PC-3 (cell line): ENCODE data around the gene TEP1. TPM values are rescaled to one million over a fixed set of nuclear protein-coding genes. Genes with fewer than 3 reads are reported as not detected.
A peak's percentile ranks its signal among the peaks of the same experiment; 100 is the strongest.

Experiments used
- ATAC-seq: fragments of 200-7000 bp; cut with Tn5 transposase; 2 replicates; pipeline ENCODE4 v1.9.1; 2020; ENCODE audit warnings: mild to moderate bottlenecking, moderate library complexity
- BruUV-seq: library from RNA; stranded (reverse); fragments of 400-500 nt; replicated peaks from 2 replicates; lab custom pipeline; 2021; lab: Mats Ljungman, UMichigan
- CTCF ChIA-PET: fragments of 300-600 bp; sonication (Branson Sonifier 250); formaldehyde crosslinking; loops from one replicate; lab custom pipeline; 2022; ENCODE audit warnings: antibody characterized with exemption; lab: Charles Lee
- POLR2A ChIA-PET: fragments of 300-600 bp; sonication (Branson Sonifier 250); formaldehyde crosslinking; loops from one replicate; lab custom pipeline; 2022; ENCODE audit warnings: antibody characterized with exemption; ENCODE audit not compliant: unreplicated experiment; lab: Charles Lee
- DNase-seq: peaks from one replicate; pipeline ENCODE4 v3.0.0-alpha.2; 2015
- H2AFZ ChIP-seq: fragments of 300-600 bp; sonication (generic); 2 replicates; pipeline ENCODE4 v1.6.0; 2016; ENCODE audit warnings: antibody characterized with exemption, low read length
- H3F3A ChIP-seq: fragments of 300-600 bp; sonication (generic); one replicate; pipeline ENCODE4 v1.6.0; 2017; ENCODE audit warnings: antibody characterized with exemption, low read length, control low read depth, mild to moderate bottlenecking; ENCODE audit not compliant: unreplicated experiment
- H3K27ac ChIP-seq: fragments of 300-600 bp; sonication (generic); 2 replicates; pipeline ENCODE4 v1.5.1; 2016; ENCODE audit warnings: mild to moderate bottlenecking, low read length
- H3K27me3 ChIP-seq: fragments of 300-600 bp; sonication (generic); 2 replicates; pipeline ENCODE4 v1.6.1; 2016; ENCODE audit warnings: low read length, mixed read lengths
- H3K36me3 ChIP-seq: fragments of 300-600 bp; sonication (generic); 2 replicates; pipeline ENCODE4 v1.6.1; 2016; ENCODE audit warnings: low read depth, mixed run types, low read length, mixed read lengths
- H3K4me1 ChIP-seq: fragments of 300-600 bp; sonication (generic); 2 replicates; pipeline ENCODE4 v1.5.1; 2016; ENCODE audit warnings: low read length; ENCODE audit not compliant: insufficient read depth
- H3K4me2 ChIP-seq: fragments of 300-600 bp; sonication (generic); 2 replicates; pipeline ENCODE4 v1.6.0; 2016; ENCODE audit warnings: low read length
- H3K4me3 ChIP-seq: fragments of 300-600 bp; sonication (generic); 2 replicates; pipeline ENCODE4 v1.5.1; 2016; ENCODE audit warnings: mild to moderate bottlenecking, low read length, mixed read lengths
- H3K79me2 ChIP-seq: fragments of 300-600 bp; sonication (generic); 2 replicates; pipeline ENCODE4 v1.6.1; 2017; ENCODE audit warnings: low read length, mixed read lengths
- H3K9ac ChIP-seq: fragments of 300-600 bp; sonication (generic); 2 replicates; pipeline ENCODE4 v1.6.0; 2016; ENCODE audit warnings: mild to moderate bottlenecking, low read length
- H3K9me2 ChIP-seq: fragments of 300-600 bp; sonication (generic); replicated peaks from 2 replicates; pipeline ENCODE4 v1.6.1; 2016; ENCODE audit warnings: mixed run types, low read length, mixed read lengths
- H3K9me3 ChIP-seq: fragments of 300-600 bp; sonication (generic); 2 replicates; pipeline ENCODE4 v1.6.1; 2016; ENCODE audit warnings: low read length, mixed read lengths
- H4K20me1 ChIP-seq: fragments of 300-600 bp; sonication (generic); 2 replicates; pipeline ENCODE4 v1.6.1; 2016; ENCODE audit warnings: low read length, mixed read lengths
- CTCF ChIP-seq: fragments of 300-600 bp; sonication (generic); conservative IDR thresholded peaks from 2 replicates; pipeline ENCODE4 v1.5.1; 2017; ENCODE audit warnings: antibody characterized with exemption, low read depth, mild to moderate bottlenecking, low read length
- EZH2 ChIP-seq: fragments of 300-600 bp; sonication (generic); IDR thresholded peaks from one replicate; pipeline ENCODE4 v1.6.1; 2017; ENCODE audit warnings: antibody characterized with exemption, mild to moderate bottlenecking, low read length; ENCODE audit not compliant: unreplicated experiment
- EZH2phosphoT487 ChIP-seq: fragments of 300-600 bp; sonication (generic); IDR thresholded peaks from 2 replicates; pipeline ENCODE4 v1.6.1; 2018; ENCODE audit warnings: mild to moderate bottlenecking, antibody characterized with exemption, low read length, borderline replicate concordance
- intact Hi-C: fragments of 100-400 bp; cut with micrococcal nuclease; formaldehyde crosslinking; loops from 2 replicates; pipeline ENCODE4 v1.9.0; 2023
- total RNA-seq: library from RNA; depleted of rRNA; stranded (reverse); fragments of >200 nt; gene quantifications from 2 replicates; pipeline ENCODE4 v1.2.3, GENCODE V29; 2014

Gene TEP1
- total RNA-seq, 1 experiment from 2014 or later = 8.9 TPM

GRCh38 chr14:20343862-20344220 lies 69.5 kb downstream of the TEP1 start:
- intact Hi-C loops = loop anchor here (1.0 to 2.0 kb wide), 5 partner anchors 11 to 269 kb away; partner anchors contain the start of genes APEX1, CCNB1IP1 and TEP1
- H3K4me1 ChIP-seq = peaks cover 9% of the 10 kb centered on the region; the same call in 1 of the 2 replicates
- peak overlapping the region; percentile 71 for H3K4me3 ChIP-seq
- peak overlapping the region; percentile 22 for H3K27ac ChIP-seq
- DNase-seq (peak; percentile 32), ATAC-seq (no peak)
- H2AFZ ChIP-seq = peak overlapping the region; percentile 66
- TF ChIP-seq CTCF (no peak), EZH2 (no peak), EZH2phosphoT487 (no peak)
- H3K79me2 ChIP-seq = peaks cover 22% of the 10 kb centered on the region
- no peaks in the 10 kb centered on the region for H3F3A ChIP-seq
- no peaks in the 10 kb centered on the region for H3K27me3 ChIP-seq
- H3K36me3 ChIP-seq = peaks cover 28% of the 10 kb centered on the region
- no peaks in the 10 kb centered on the region for H4K20me1 ChIP-seq
- H3K9ac ChIP-seq = peak overlapping the region; percentile 86
- no peaks in the 10 kb centered on the region for H3K9me2 ChIP-seq
- CTCF ChIA-PET = interaction anchor here (0.6 to 1.5 kb wide), 3 partner anchors 16 to 111 kb away, joined by 3 to 6 read pairs (median 4); partner anchors contain the start of genes APEX1 and OSGEP
- POLR2A ChIA-PET = interaction anchor here (0.6 to 1.5 kb wide), 7 partner anchors 10 to 304 kb away, joined by 3 to 37 read pairs (median 6); partner anchors contain the start of genes APEX1, OSGEP, PIP4P1 and PNP
- TSS peak; percentile 80 for BruUV-seq
- peak overlapping the region; percentile 83 for H3K4me2 ChIP-seq
- no peaks in the 10 kb centered on the region for H3K9me3 ChIP-seq

DNA sequence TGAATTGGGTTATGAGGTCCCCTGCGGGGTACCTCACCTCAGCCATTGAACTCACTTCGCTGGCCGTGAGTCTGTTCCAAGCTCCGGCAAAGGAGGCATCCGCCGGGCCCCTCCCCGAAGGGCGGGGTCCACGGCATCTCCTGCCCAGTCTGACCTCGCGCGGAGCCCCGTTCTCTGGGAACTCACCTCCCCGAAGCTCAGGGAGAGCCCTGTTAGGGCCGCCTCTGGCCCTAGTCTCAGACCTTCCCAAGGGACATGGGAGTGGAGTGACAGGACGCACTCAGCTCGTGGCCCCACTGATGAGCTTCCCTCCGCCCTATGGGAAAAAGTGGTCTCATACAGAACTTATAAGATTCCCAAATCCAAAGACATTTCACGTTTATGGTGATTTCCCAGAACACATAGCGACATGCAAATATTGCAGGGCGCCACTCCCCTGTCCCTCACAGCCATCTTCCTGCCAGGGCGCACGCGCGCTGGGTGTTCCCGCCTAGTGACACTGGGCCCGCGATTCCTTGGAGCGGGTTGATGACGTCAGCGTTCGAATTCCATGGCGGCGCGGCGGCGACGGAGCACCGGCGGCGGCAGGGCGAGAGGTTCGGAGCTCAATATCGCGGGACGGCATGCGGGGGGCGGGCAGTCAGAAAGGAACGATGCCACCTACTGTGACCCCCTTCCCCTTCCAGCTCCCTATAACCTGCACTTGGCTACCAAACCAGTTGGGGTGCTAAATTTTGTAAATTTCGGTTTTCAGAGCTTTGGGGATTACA lies 70.0 kb downstream of the TEP1 start, which contains the start of gene PARP2:
Gene PARP2, plus strand, starts transcription at position 544 of the 770 bp plus-strand sequence. Its CDS starts 7 bp downstream, at position 551.
- H3K9me3 ChIP-seq = no peaks in the 10 kb centered on the region
- no peak for TF ChIP-seq EZH2
- no peak for TF ChIP-seq CTCF
- TF ChIP-seq EZH2phosphoT487 = no peak
- H3K9ac ChIP-seq = peak within 1 kb of the TSS; percentile 86
- ATAC-seq (peak; percentile 99), DNase-seq (peak; percentile 100)
- H3K79me2 ChIP-seq = peaks cover 22% of the 10 kb centered on the region
- H3K27ac ChIP-seq = peak within 1 kb of the TSS; percentile 75
- CTCF ChIA-PET = interaction anchor here (0.5 to 1.5 kb wide), 7 partner anchors 15 to 347 kb away, joined by 3 to 22 read pairs (median 5); partner anchors contain the start of genes APEX1 and OSGEP
- H2AFZ ChIP-seq = peak within 1 kb of the TSS; percentile 98
- H3F3A ChIP-seq = no peaks in the 10 kb centered on the region
- H3K9me2 ChIP-seq = no peaks in the 10 kb centered on the region
- no peaks in the 10 kb centered on the region for H3K27me3 ChIP-seq
- BruUV-seq = TSS peak; percentile 100
- peak within 1 kb of the TSS; percentile 98 for H3K4me3 ChIP-seq
- peak within 1 kb of the TSS; percentile 96 for H3K4me2 ChIP-seq
- peaks cover 22% of the 10 kb centered on the region for H3K36me3 ChIP-seq
- peaks cover 9% of the 10 kb centered on the region; the same call in 1 of the 2 replicates for H3K4me1 ChIP-seq
- POLR2A ChIA-PET = interaction anchor here (0.5 to 1.5 kb wide), 17 partner anchors 9 to 339 kb away, joined by 3 to 37 read pairs (median 6); partner anchors contain the start of genes APEX1, OSGEP, PIP4P1 and PNP
- intact Hi-C loops = loop anchor here (1.0 to 2.0 kb wide), 5 partner anchors 10 to 270 kb away; partner anchors contain the start of genes APEX1, CCNB1IP1 and TEP1
- H4K20me1 ChIP-seq = no peaks in the 10 kb centered on the region
